Small intestine (tissue), 16 donors: ENCODE results near the gene COPS2. TPM values are rescaled to one million over a fixed set of nuclear protein-coding genes. Genes with fewer than 3 reads are reported as not detected.

Source experiments
- DNase-seq, 2 donors: peaks; one replicate each; pipeline versions ENCODE4 v3.0.0 to v3.0.0-alpha.2; 2013
- FAIRE-seq: peaks from 2 replicates; lab custom pipeline; 2012; peaks lifted over from hg19 to GRCh38; lab: Jason Lieb, UNC
- H3K27ac ChIP-seq, 3 donors: one replicate each; pipeline ENCODE4 v1.5.1; 2013; ENCODE audit warnings: low read length in 2 of 3, mild to moderate bottlenecking in 2 of 3, control low read depth in 1 of 3, inconsistent platforms in 1 of 3, low read depth in 1 of 3, moderate library complexity in 1 of 3
- H3K27me3 ChIP-seq, 3 donors: one replicate each; pipeline ENCODE4 v1.6.1; 2013; ENCODE audit warnings: low read length in 3 of 3, inconsistent platforms in 1 of 3; ENCODE audit not compliant: control insufficient read depth in 3 of 3, insufficient read depth in 3 of 3
- H3K36me3 ChIP-seq, 3 donors: one replicate each; pipeline ENCODE4 v1.6.1; 2013; ENCODE audit warnings: low read length in 3 of 3, inconsistent platforms in 1 of 3, low read depth in 1 of 3, mild to moderate bottlenecking in 1 of 3, moderate library complexity in 1 of 3; ENCODE audit not compliant: control insufficient read depth in 3 of 3, insufficient read depth in 2 of 3
- H3K4me1 ChIP-seq, 3 donors: one replicate each; pipeline ENCODE4 v1.6.1; 2013; ENCODE audit warnings: low read length in 2 of 3, inconsistent platforms in 1 of 3, low read depth in 1 of 3, mild to moderate bottlenecking in 1 of 3, moderate library complexity in 1 of 3; ENCODE audit not compliant: control insufficient read depth in 3 of 3, insufficient read depth in 2 of 3
- H3K4me3 ChIP-seq, 3 donors: one replicate each; pipeline ENCODE4 v1.5.1; 2013; ENCODE audit warnings: low read length in 3 of 3, control low read depth in 1 of 3, inconsistent platforms in 1 of 3, low read depth in 1 of 3, mild to moderate bottlenecking in 1 of 3, moderate library complexity in 1 of 3
- H3K9me3 ChIP-seq, 2 donors: one replicate each; pipeline ENCODE4 v1.6.1; 2013; ENCODE audit warnings: low read depth in 1 of 2, low read length in 1 of 2; ENCODE audit not compliant: control insufficient read depth in 2 of 2, insufficient read depth in 1 of 2
- WGBS, 3 donors: extraction: QIAGEN DNeasy Blood & Tissue Kit; methylation state at CpG; one replicate each; pipeline ENCODE4 v1.1.7; 2013; 5-methylcytosine and 5-hydroxymethylcytosine counted together
- long read RNA-seq, 10 donors: transcript quantifications; one replicate each; lab custom pipeline, GENCODE V29; 2026
- polyA plus RNA-seq, 4 donors: library from polyadenylated mRNA; stranded (reverse) in 3 of 4; unstranded in 1 of 4; fragments of 200-250 nt in 3 of 4; fragments of 120-200 nt in 1 of 4; gene quantifications; one replicate each; pipeline versions ENCODE4 v1.2.1 to v1.2.3, GENCODE V29; 2013
- donor health status: healthy with polysubstance abuse.
- donor health status: control.
- donor health status: control.
- donor health status: Bipolar disorder and iron deficiency.
- donor health status: healthy.

Gene COPS2
- 100 to 1,000 TPM in 1 of 4 donors, 10 to 100 TPM in 3; 48.2 to 100 (median 50.2) TPM for polyA plus RNA-seq
- long read RNA-seq, donor 1 = 0 reads
- long read RNA-seq, donor 2, full-length matches to known transcripts = 10 of 10 reads
- long read RNA-seq, donor 2, partial matches to known transcripts = 0 of 10 reads
- long read RNA-seq, donor 2, other reads (novel, unspliced or antisense) = 0 of 10 reads
- long read RNA-seq, donor 3, full-length matches to known transcripts = 4 of 18 reads
- long read RNA-seq, donor 3, partial matches to known transcripts = 14 of 18 reads
- long read RNA-seq, donor 3, other reads (novel, unspliced or antisense) = 0 of 18 reads
- long read RNA-seq, donor 4, full-length matches to known transcripts = 1 of 1 reads
- long read RNA-seq, donor 4, partial matches to known transcripts = 0 of 1 reads
- long read RNA-seq, donor 4, other reads (novel, unspliced or antisense) = 0 of 1 reads
- long read RNA-seq, donor 5, full-length matches to known transcripts = 3 of 9 reads
- long read RNA-seq, donor 5, partial matches to known transcripts = 6 of 9 reads
- long read RNA-seq, donor 5, other reads (novel, unspliced or antisense) = 0 of 9 reads
- long read RNA-seq, donor 6, full-length matches to known transcripts = 18 of 18 reads
- long read RNA-seq, donor 6, partial matches to known transcripts = 0 of 18 reads
- long read RNA-seq, donor 6, other reads (novel, unspliced or antisense) = 0 of 18 reads
- long read RNA-seq, donor 7, full-length matches to known transcripts = 24 of 24 reads
- long read RNA-seq, donor 7, partial matches to known transcripts = 0 of 24 reads
- long read RNA-seq, donor 7, other reads (novel, unspliced or antisense) = 0 of 24 reads
- long read RNA-seq, donor 8, full-length matches to known transcripts = 5 of 5 reads
- long read RNA-seq, donor 8, partial matches to known transcripts = 0 of 5 reads
- long read RNA-seq, donor 8, other reads (novel, unspliced or antisense) = 0 of 5 reads
- long read RNA-seq, donor 9, full-length matches to known transcripts = 2 of 2 reads
- long read RNA-seq, donor 9, partial matches to known transcripts = 0 of 2 reads
- long read RNA-seq, donor 9, other reads (novel, unspliced or antisense) = 0 of 2 reads
- long read RNA-seq, donor 10, full-length matches to known transcripts = 28 of 44 reads
- long read RNA-seq, donor 10, partial matches to known transcripts = 16 of 44 reads
- long read RNA-seq, donor 10, other reads (novel, unspliced or antisense) = 0 of 44 reads

- 0% methylated on average over 46 of the region's 46 CpGs for WGBS, 3 donors
- FAIRE-seq (no peak), DNase-seq (peak; percentile 98 to 99)
- Histone ChIP-seq H3K4me3 (peak within 1 kb of the TSS; percentile 82 to 95 (median 86)), H3K27ac (peak within 1 kb of the TSS; percentile 81 to 88 (median 87)), H3K9me3 (no peaks in the 10 kb centered on the region), H3K27me3 (no peaks in the 10 kb centered on the region), H3K4me1 (no peaks in the 10 kb centered on the region), H3K36me3 (no peaks in the 10 kb centered on the region)
These were observed at the start of gene COPS2 for GRCh38 chr15:49155110-49155833. COPS2 (minus strand) TSS chr15:49155599; CDS start chr15:49155578, 21 bp downstream.

GRCh38 chr15:49200347-49200746 is 44.9 kb upstream of the COPS2 start:
- peak; percentile 12 to 61 for DNase-seq
- H3K9me3 ChIP-seq = peaks cover 0 to 3% of the 10 kb centered on the region in 2 donors
- WGBS, 3 donors = 30 to 68% (median 55%) methylated on average over 3 of the region's 3 CpGs
- no peak overlapping the region for H3K4me3 ChIP-seq
- H3K27me3 ChIP-seq = no peaks in the 10 kb centered on the region
- H3K27ac ChIP-seq = no peak overlapping the region
- no peak for FAIRE-seq
- peaks cover 0 to 4% (median 0%) of the 10 kb centered on the region in 3 donors for H3K4me1 ChIP-seq
- peaks cover 0 to 13% (median 1%) of the 10 kb centered on the region in 3 donors for H3K36me3 ChIP-seq

- FAIRE-seq (no peak), DNase-seq (no peak)
- H3K27ac ChIP-seq = peak overlapping the region in 1 of 3 donors; percentile 58
- H3K4me1 ChIP-seq = peaks cover 0 to 4% (median 0%) of the 10 kb centered on the region in 3 donors
- no peak overlapping the region for H3K4me3 ChIP-seq
- no peaks in the 10 kb centered on the region for H3K27me3 ChIP-seq
- H3K36me3 ChIP-seq = peaks cover 0 to 13% (median 1%) of the 10 kb centered on the region in 3 donors
- H3K9me3 ChIP-seq = peaks cover 0 to 1% of the 10 kb centered on the region in 2 donors
- WGBS, 3 donors = 58 to 90% (median 85%) methylated on average over 3 of the region's 3 CpGs
These were observed 44.3 kb upstream of the COPS2 start for GRCh38 chr15:49199666-49200065.

GRCh38 chr15:49196856-49197255 is 41.5 kb upstream of the COPS2 start:
- WGBS, 3 donors = 87 to 95% (median 89%) methylated on average over 4 of the region's 4 CpGs
- FAIRE-seq (no peak), DNase-seq (no peak)
- Histone ChIP-seq H3K36me3 (peaks cover 0 to 3% (median 1%) of the 10 kb centered on the region in 3 donors), H3K4me3 (no peak overlapping the region), H3K9me3 (no peaks in the 10 kb centered on the region), H3K4me1 (peaks cover 0 to 4% (median 0%) of the 10 kb centered on the region in 3 donors), H3K27ac (no peak overlapping the region), H3K27me3 (no peaks in the 10 kb centered on the region)

GRCh38 chr15:49191892-49192291 is 36.5 kb upstream of the COPS2 start:
- Histone ChIP-seq H3K36me3 (peaks cover 0 to 1% (median 0%) of the 10 kb centered on the region in 3 donors), H3K27me3 (no peaks in the 10 kb centered on the region), H3K4me1 (no peaks in the 10 kb centered on the region), H3K4me3 (no peak overlapping the region), H3K9me3 (no peaks in the 10 kb centered on the region), H3K27ac (no peak overlapping the region)
- DNase-seq = no peak
- FAIRE-seq = no peak
- 87 to 98% (median 93%) methylated on average over 2 of the region's 2 CpGs for WGBS, 3 donors

GRCh38 chr15:49190586-49190985 is 35.2 kb upstream of the COPS2 start:
- H3K9me3 ChIP-seq = no peaks in the 10 kb centered on the region
- H3K27me3 ChIP-seq = no peaks in the 10 kb centered on the region
- DNase-seq = no peak
- no peaks in the 10 kb centered on the region for H3K4me1 ChIP-seq
- H3K27ac ChIP-seq = no peak overlapping the region
- H3K36me3 ChIP-seq = no peaks in the 10 kb centered on the region
- WGBS, 3 donors = 77 to 93% (median 92%) methylated on average over 2 of the region's 2 CpGs
- no peak for FAIRE-seq
- no peak overlapping the region for H3K4me3 ChIP-seq

- no peak for DNase-seq
- no peak for FAIRE-seq
- Histone ChIP-seq H3K4me3 (no peak overlapping the region), H3K36me3 (no peaks in the 10 kb centered on the region), H3K9me3 (no peaks in the 10 kb centered on the region), H3K27ac (no peak overlapping the region), H3K4me1 (no peaks in the 10 kb centered on the region), H3K27me3 (no peaks in the 10 kb centered on the region)
- WGBS, 3 donors = 73 to 85% (median 85%) methylated on average over 2 of the region's 2 CpGs
These were observed 34.2 kb upstream of the COPS2 start for GRCh38 chr15:49189631-49190030.
